Mammary epithelial cell (primary cell): ENCODE measurements around the gene CDC42EP5.

Experiments
- EZH2 ChIP-seq: IDR thresholded peaks from 2 replicates; pipeline ENCODE4 v1.6.1; 2012; ENCODE audit warnings: low read length, inconsistent platforms, borderline replicate concordance
- TF ChIP-seq, protein P1 (sequence below), 2 donors: IDR thresholded peaks in 1 of 2; conservative IDR thresholded peaks in 1 of 2; 2 replicates each; pipeline ENCODE4 v1.5.1; 2011 to 2012; ENCODE audit warnings: inconsistent platforms in 2 of 2, low read length in 2 of 2, mild to moderate bottlenecking in 2 of 2, control low read depth in 1 of 2, low read depth in 1 of 2; ENCODE audit not compliant: insufficient read depth in 1 of 2; ENCODE audit errors: extremely low read depth in 1 of 2

GRCh38 chr19:54515156-54515555 lies 42.1 kb upstream of the CDC42EP5 start:
- TF ChIP-seq EZH2, result no peak
- TF ChIP-seq, protein P1, sequence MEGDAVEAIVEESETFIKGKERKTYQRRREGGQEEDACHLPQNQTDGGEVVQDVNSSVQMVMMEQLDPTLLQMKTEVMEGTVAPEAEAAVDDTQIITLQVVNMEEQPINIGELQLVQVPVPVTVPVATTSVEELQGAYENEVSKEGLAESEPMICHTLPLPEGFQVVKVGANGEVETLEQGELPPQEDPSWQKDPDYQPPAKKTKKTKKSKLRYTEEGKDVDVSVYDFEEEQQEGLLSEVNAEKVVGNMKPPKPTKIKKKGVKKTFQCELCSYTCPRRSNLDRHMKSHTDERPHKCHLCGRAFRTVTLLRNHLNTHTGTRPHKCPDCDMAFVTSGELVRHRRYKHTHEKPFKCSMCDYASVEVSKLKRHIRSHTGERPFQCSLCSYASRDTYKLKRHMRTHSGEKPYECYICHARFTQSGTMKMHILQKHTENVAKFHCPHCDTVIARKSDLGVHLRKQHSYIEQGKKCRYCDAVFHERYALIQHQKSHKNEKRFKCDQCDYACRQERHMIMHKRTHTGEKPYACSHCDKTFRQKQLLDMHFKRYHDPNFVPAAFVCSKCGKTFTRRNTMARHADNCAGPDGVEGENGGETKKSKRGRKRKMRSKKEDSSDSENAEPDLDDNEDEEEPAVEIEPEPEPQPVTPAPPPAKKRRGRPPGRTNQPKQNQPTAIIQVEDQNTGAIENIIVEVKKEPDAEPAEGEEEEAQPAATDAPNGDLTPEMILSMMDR (conservative IDR thresholded peaks at IDR 0.05 in 1 of 2, IDR thresholded peaks at IDR 0.05 in 1 of 2; ENCODE audit: extremely low read depth in 1 of 2, insufficient read depth in 1 of 2, low read depth in 1 of 2, low read length in 2 of 2), result no peak
